OCI-LY3 (cell line): ENCODE data around the gene EIF2A.
A peak's percentile ranks its signal among the peaks of the same experiment; 100 is the strongest.

ENCODE experiments used
- H2AFZ ChIP-seq: fragments of 200-600, 300-600 bp; shearing (Covaris generic); 2 replicates; pipeline ENCODE4 v1.6.0; 2014; ENCODE audit warnings: antibody characterized with exemption, low read depth, low read length
- H3K27ac ChIP-seq: fragments of 200-600, 300-600 bp; sonication (generic); 2 replicates; pipeline ENCODE4 v1.5.1; 2014; ENCODE audit warnings: mild to moderate bottlenecking, low read length, moderate library complexity, mixed read lengths
- H3K27me3 ChIP-seq: fragments of 200-600, 300-600 bp; sonication (generic); 2 replicates; pipeline ENCODE4 v1.6.1; 2014; ENCODE audit warnings: low read depth, low read length, mixed read lengths
- H3K36me3 ChIP-seq: fragments of 200-600, 300-600 bp; sonication (generic); replicated peaks from 2 replicates; pipeline ENCODE3; 2014; ENCODE audit warnings: low read depth, low read length, mixed read lengths
- H3K4me1 ChIP-seq: fragments of 300-600, 200-600 bp; sonication (generic); 2 replicates; pipeline ENCODE4 v1.6.1; 2014; ENCODE audit warnings: low read length, mixed read lengths
- H3K4me2 ChIP-seq: fragments of 200-600, 300-600 bp; sonication (generic); 2 replicates; pipeline ENCODE4 v1.6.1; 2014; ENCODE audit warnings: low read length, mixed read lengths
- H3K4me3 ChIP-seq: fragments of 300-600, 200-600 bp; sonication (generic); 2 replicates; pipeline ENCODE4 v1.5.1; 2014; ENCODE audit warnings: antibody characterized with exemption, mild to moderate bottlenecking, low read length, moderate library complexity
- H3K79me2 ChIP-seq: fragments of 300-600, 200-600 bp; shearing (Covaris generic); 2 replicates; pipeline ENCODE4 v1.6.1; 2014; ENCODE audit warnings: mild to moderate bottlenecking, low read length, mixed read lengths
- H3K9ac ChIP-seq: fragments of 300-600, 200-600 bp; shearing (Covaris generic); 2 replicates; pipeline ENCODE4 v1.6.0; 2014; ENCODE audit warnings: mild to moderate bottlenecking, low read length, moderate library complexity
- H3K9me3 ChIP-seq: fragments of 200-600, 300-600 bp; shearing (Covaris generic); 2 replicates; pipeline ENCODE4 v1.6.1; 2014; ENCODE audit warnings: low read length, mixed read lengths; ENCODE audit not compliant: insufficient read depth
- H4K20me1 ChIP-seq: fragments of 200-600, 300-600 bp; sonication (generic); 2 replicates; pipeline ENCODE4 v1.6.1; 2016; ENCODE audit warnings: low read length, mixed read lengths; ENCODE audit not compliant: insufficient read depth
- EZH2phosphoT487 ChIP-seq: fragments of 200-600 bp; shearing (Covaris generic); IDR thresholded peaks from 2 replicates; pipeline ENCODE4 v1.6.1; 2018; ENCODE audit warnings: antibody characterized with exemption, mixed run types, low read depth
- TF ChIP-seq, protein P1 (sequence below): fragments of 200-600, 300-600 bp; sonication (generic); IDR thresholded peaks from 2 replicates; pipeline ENCODE4 v1.5.1; 2014; ENCODE audit warnings: antibody characterized with exemption, low read length, low read depth

The EIF2A gene

DNA sequence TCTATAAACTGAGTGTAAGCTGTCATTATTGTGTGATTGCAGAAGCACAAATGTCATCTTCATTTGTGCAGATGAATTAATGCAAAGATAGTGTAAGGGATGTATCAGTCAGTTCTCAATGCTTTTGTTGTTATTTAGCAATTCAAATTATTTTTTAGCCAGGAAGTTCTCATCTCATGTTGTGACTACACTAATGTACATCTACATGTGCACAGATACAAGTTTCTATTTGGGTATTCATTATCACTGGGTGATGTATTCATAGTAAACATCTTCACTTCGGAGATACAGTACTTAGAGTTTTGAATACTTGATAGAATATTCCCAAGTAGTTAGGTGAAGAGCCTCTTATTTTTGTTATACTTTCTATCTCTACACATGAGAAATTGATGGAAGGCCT lies 11.1 kb downstream of the EIF2A start:
- peaks cover 71% of the 10 kb centered on the region for H3K79me2 ChIP-seq
- H3K4me2 ChIP-seq = no peak overlapping the region
- H3K27me3 ChIP-seq = no peaks in the 10 kb centered on the region
- no peaks in the 10 kb centered on the region for H3K9me3 ChIP-seq
- no peaks in the 10 kb centered on the region for H3K4me1 ChIP-seq
- peaks cover 7% of the 10 kb centered on the region; the same call in 1 of the 2 replicates for H4K20me1 ChIP-seq
- no peak for TF ChIP-seq EZH2phosphoT487
- TF ChIP-seq, protein P1, sequence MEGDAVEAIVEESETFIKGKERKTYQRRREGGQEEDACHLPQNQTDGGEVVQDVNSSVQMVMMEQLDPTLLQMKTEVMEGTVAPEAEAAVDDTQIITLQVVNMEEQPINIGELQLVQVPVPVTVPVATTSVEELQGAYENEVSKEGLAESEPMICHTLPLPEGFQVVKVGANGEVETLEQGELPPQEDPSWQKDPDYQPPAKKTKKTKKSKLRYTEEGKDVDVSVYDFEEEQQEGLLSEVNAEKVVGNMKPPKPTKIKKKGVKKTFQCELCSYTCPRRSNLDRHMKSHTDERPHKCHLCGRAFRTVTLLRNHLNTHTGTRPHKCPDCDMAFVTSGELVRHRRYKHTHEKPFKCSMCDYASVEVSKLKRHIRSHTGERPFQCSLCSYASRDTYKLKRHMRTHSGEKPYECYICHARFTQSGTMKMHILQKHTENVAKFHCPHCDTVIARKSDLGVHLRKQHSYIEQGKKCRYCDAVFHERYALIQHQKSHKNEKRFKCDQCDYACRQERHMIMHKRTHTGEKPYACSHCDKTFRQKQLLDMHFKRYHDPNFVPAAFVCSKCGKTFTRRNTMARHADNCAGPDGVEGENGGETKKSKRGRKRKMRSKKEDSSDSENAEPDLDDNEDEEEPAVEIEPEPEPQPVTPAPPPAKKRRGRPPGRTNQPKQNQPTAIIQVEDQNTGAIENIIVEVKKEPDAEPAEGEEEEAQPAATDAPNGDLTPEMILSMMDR = no peak
- no peak overlapping the region for H3K4me3 ChIP-seq
- H3K9ac ChIP-seq = no peak overlapping the region
- H3K27ac ChIP-seq = no peak overlapping the region
- peaks cover 43% of the 10 kb centered on the region for H3K36me3 ChIP-seq
- H2AFZ ChIP-seq = no peak overlapping the region

DNA sequence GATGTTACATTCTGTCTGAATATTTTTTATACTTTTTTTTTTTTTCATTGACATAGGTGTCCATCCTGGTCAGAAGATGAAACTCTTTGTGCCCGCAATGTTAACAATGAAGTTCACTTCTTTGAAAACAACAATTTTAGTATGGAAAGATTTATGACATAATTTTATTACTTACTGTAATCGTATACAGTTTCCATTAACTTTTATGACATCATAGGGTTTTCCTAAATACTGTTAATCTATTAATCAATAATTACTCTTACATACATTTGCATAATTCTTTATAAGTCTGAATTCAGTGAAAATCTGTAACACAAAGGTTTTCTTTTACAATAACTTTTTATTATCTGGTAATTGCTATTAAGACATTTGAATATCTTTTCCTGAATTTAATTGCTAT lies 17.7 kb downstream of the EIF2A start:
- no peaks in the 10 kb centered on the region for H3K9me3 ChIP-seq
- no peak overlapping the region for H3K9ac ChIP-seq
- no peak overlapping the region for H3K4me2 ChIP-seq
- no peaks in the 10 kb centered on the region for H3K4me1 ChIP-seq
- no peak overlapping the region for H3K4me3 ChIP-seq
- TF ChIP-seq EZH2phosphoT487 = no peak
- TF ChIP-seq, protein P1 = no peak
- peaks cover 18% of the 10 kb centered on the region; the same call in 1 of the 2 replicates for H3K79me2 ChIP-seq
- no peaks in the 10 kb centered on the region for H4K20me1 ChIP-seq
- no peak overlapping the region for H3K27ac ChIP-seq
- peaks cover 59% of the 10 kb centered on the region for H3K36me3 ChIP-seq
- H3K27me3 ChIP-seq = no peaks in the 10 kb centered on the region
- no peak overlapping the region for H2AFZ ChIP-seq

DNA sequence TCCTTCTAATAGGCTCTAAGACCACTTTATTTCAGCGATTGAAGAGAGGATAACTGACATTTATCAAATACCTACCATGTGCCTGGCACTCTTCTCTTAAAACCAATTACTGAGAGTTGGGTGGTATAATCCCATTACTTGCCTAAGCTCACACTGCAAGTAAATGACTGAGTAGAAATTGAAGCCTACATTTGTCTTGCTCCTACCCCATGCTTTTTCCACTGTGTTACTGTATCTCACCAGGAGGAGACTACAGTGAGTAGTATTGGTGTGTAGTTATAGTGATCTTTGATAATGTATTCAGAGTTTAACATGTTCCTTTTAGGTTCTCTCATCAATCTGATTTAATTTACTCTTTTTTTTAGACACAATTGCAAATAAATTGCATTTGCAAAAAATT lies 20.7 kb downstream of the EIF2A start:
- Histone ChIP-seq H3K36me3 (peaks cover 56% of the 10 kb centered on the region), H3K4me2 (no peak overlapping the region), H4K20me1 (no peaks in the 10 kb centered on the region), H3K9me3 (no peaks in the 10 kb centered on the region), H3K9ac (no peak overlapping the region), H3K27ac (no peak overlapping the region), H3K4me3 (no peak overlapping the region), H2AFZ (no peak overlapping the region), H3K79me2 (peaks cover 6% of the 10 kb centered on the region), H3K4me1 (no peaks in the 10 kb centered on the region), H3K27me3 (no peaks in the 10 kb centered on the region)
- no peak for TF ChIP-seq EZH2phosphoT487
- TF ChIP-seq, protein P1 = no peak

DNA sequence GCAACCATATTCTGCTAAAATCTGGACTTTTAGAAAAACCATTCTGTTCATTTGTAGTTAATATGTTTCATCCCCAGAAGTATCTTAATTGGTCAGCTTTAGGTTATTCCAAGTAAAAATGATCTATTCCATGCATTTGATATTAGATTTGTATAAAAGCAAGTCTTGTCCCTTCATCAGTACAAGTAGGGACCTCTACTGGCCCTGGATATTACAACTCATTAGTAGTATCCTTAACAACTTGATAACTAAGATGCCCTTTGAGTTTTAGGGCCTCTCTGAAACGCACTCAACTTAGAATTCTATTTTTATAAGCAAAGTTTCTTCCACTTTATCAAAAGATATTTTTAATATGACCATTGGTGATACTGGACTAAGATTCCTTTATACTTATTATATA lies 31.3 kb downstream of the EIF2A start:
- Histone ChIP-seq H3K4me3 (no peak overlapping the region), H3K9me3 (no peaks in the 10 kb centered on the region), H2AFZ (no peak overlapping the region), H3K36me3 (peaks cover 48% of the 10 kb centered on the region), H3K9ac (no peak overlapping the region), H3K4me2 (no peak overlapping the region), H3K27me3 (no peaks in the 10 kb centered on the region), H3K79me2 (peaks cover 49% of the 10 kb centered on the region), H3K27ac (no peak overlapping the region), H4K20me1 (0 out of 2 replicates have a peak, but pooled peaks cover 4% of the 10 kb centered on the region), H3K4me1 (peaks cover 5% of the 10 kb centered on the region)
- TF ChIP-seq, protein P1 = 0 out of 2 replicates have a peak, but pooled peaks have one; percentile 16
- no peak for TF ChIP-seq EZH2phosphoT487
